Mucosa of descending colon (tissue), 3 donors: ENCODE results near the gene MPP3. TPM values are rescaled to one million over a fixed set of nuclear protein-coding genes. Genes with fewer than 3 reads are reported as not detected.
A peak's percentile ranks its signal among the peaks of the same experiment; 100 is the strongest.
"Not testable (repeated sequence)": the region's sequence is repeated elsewhere in the genome, so short reads cannot be mapped to it uniquely, and the experiment has no call there.

Experiments used
- ATAC-seq: fragments of 200-7000 bp; cut with Tn5 transposase; one replicate; pipeline ENCODE4 v1.9.1; 2020; ENCODE audit warnings: mild to moderate bottlenecking, moderate library complexity
- DNase-seq, 3 donors: peaks; one replicate each; pipeline ENCODE4 v3.0.0-alpha.2; 2020
- H3K36me3 ChIP-seq: fragments of 200-600 bp; one replicate; pipeline ENCODE4 v1.8.0; 2021; ENCODE audit warnings: low read depth, mild to moderate bottlenecking
- H3K4me1 ChIP-seq: fragments of 200-600 bp; one replicate; pipeline ENCODE4 v1.8.0; 2021; ENCODE audit warnings: low read depth, mild to moderate bottlenecking
- H3K4me3 ChIP-seq: fragments of 200-600 bp; one replicate; pipeline ENCODE4 v1.8.0; 2021; ENCODE audit warnings: mild to moderate bottlenecking
- H3K9me3 ChIP-seq: fragments of 200-600 bp; one replicate; pipeline ENCODE4 v1.8.0; 2021; ENCODE audit warnings: mild to moderate bottlenecking
- CTCF ChIP-seq: fragments of 200-600 bp; IDR thresholded peaks from one replicate; pipeline ENCODE4 v1.8.0; 2022; ENCODE audit warnings: antibody characterized with exemption, mild to moderate bottlenecking
- intact Hi-C, 2 donors: fragments of 100-400 bp; cut with DNase I in 1 of 2; cut with micrococcal nuclease in 1 of 2; formaldehyde crosslinking; loops; one replicate each; pipeline versions ENCODE4 v1.11.0 to v1.11.1; 2022; cut with DNase I, micrococcal nuclease
- total RNA-seq, 3 donors: library from RNA; stranded (reverse); fragmentation: NEBNext Ultra II Directional in 2 of 3; extraction: Animal tissue kit (Norgen Biotek cat#: 25700) in 2 of 3; gene quantifications; one replicate each; pipeline versions ENCODE4 v1.2.1 to v1.2.4, GENCODE V29; 2021 to 2023
- donor health status: DM: no; HTN: no; CAD: no; lungs with moderate emphysema.
- donor health status: DM: no; HTN: no; CAD: no.
- donor health status: DM: no; HTN: yes; CAD: no.

The MPP3 gene
- total RNA-seq, 3 donors from 2014 or later, result 1.8 to 8.6 (median 3.7) TPM

- H3K36me3 ChIP-seq, result no peaks in the 10 kb centered on the region
- no peaks in the 10 kb centered on the region for H3K9me3 ChIP-seq
- TF ChIP-seq CTCF, result no peak
- no peak for ATAC-seq
- H3K4me3 ChIP-seq, result no peak overlapping the region
- intact Hi-C loops, result no loop called here
- peak in 1 of 3 donors; percentile 10 for DNase-seq
- peaks cover 5% of the 10 kb centered on the region for H3K4me1 ChIP-seq
Measured at GRCh38 chr17:43842975-43843325, 10.0 kb upstream of the MPP3 start.

- peak in 1 of 3 donors; percentile 26 for DNase-seq
- H3K9me3 ChIP-seq, intact Hi-C loops, ATAC-seq, H3K4me1 ChIP-seq, H3K4me3 ChIP-seq, H3K36me3 ChIP-seq: not testable (repeated sequence)
Measured at GRCh38 chr17:43842091-43842974, 9.4 kb upstream of the MPP3 start.

- Histone ChIP-seq H3K4me1 (peaks cover 5% of the 10 kb centered on the region), H3K9me3 (no peaks in the 10 kb centered on the region), H3K36me3 (no peaks in the 10 kb centered on the region), H3K4me3 (no peak overlapping the region)
- ATAC-seq (no peak), DNase-seq (no peak)
- intact Hi-C loops, result no loop called here
- TF ChIP-seq CTCF, result no peak
Measured at GRCh38 chr17:43841282-43841681, 8.3 kb upstream of the MPP3 start.

- Histone ChIP-seq H3K36me3 (no peaks in the 10 kb centered on the region), H3K9me3 (no peaks in the 10 kb centered on the region), H3K4me3 (no peak overlapping the region), H3K4me1 (peaks cover 5% of the 10 kb centered on the region)
- peak in 1 of 3 donors; percentile 11 for DNase-seq
- TF ChIP-seq CTCF, result no peak
- intact Hi-C loops, result no loop called here
- no peak for ATAC-seq
Measured at GRCh38 chr17:43840814-43841213, 7.9 kb upstream of the MPP3 start.

GRCh38 chr17:43839670-43840108 is 6.7 kb upstream of the MPP3 start:
- TF ChIP-seq CTCF, result no peak
- no peak overlapping the region for H3K4me3 ChIP-seq
- intact Hi-C loops, result no loop called here
- H3K9me3 ChIP-seq, result no peaks in the 10 kb centered on the region
- DNase-seq, result peak; percentile 81 to 86 (median 85)
- no peaks in the 10 kb centered on the region for H3K36me3 ChIP-seq
- H3K4me1 ChIP-seq, result peaks cover 5% of the 10 kb centered on the region
- ATAC-seq, result peak; percentile 100

GRCh38 chr17:43834106-43834505 is 1.2 kb upstream of the MPP3 start:
- intact Hi-C loops, result no loop called here
- Histone ChIP-seq H3K4me3 (no peak overlapping the region), H3K4me1 (peaks cover 6% of the 10 kb centered on the region), H3K9me3 (no peaks in the 10 kb centered on the region), H3K36me3 (no peaks in the 10 kb centered on the region)
- no peak for TF ChIP-seq CTCF
- DNase-seq (peak in 1 of 3 donors; percentile 2), ATAC-seq (no peak)
